GM18507 (cell line): Measurements from ENCODE around the gene UBE4B.
"Not testable (repeated sequence)": the region's sequence is repeated elsewhere in the genome, so short reads cannot be mapped to it uniquely, and the experiment has no call there.

Source experiments
- DNase-seq: peaks from one replicate; pipeline ENCODE4 v3.0.0; 2011; ENCODE audit warnings: low read depth; ENCODE audit not compliant: insufficient read length; ENCODE audit errors: extremely low spot score
- FAIRE-seq: peaks from 2 replicates; lab custom pipeline; 2011; peaks lifted over from hg19 to GRCh38; lab: Jason Lieb, UNC

Gene UBE4B

GRCh38 chr1:10065344-10065685 lies 32.6 kb downstream of the UBE4B start:
- DNase-seq (no peak), FAIRE-seq (no peak)

- no peak for FAIRE-seq
- DNase-seq, result no peak
Observed at GRCh38 chr1:10065760-10066159, 33.0 kb downstream of the UBE4B start.

DNA sequence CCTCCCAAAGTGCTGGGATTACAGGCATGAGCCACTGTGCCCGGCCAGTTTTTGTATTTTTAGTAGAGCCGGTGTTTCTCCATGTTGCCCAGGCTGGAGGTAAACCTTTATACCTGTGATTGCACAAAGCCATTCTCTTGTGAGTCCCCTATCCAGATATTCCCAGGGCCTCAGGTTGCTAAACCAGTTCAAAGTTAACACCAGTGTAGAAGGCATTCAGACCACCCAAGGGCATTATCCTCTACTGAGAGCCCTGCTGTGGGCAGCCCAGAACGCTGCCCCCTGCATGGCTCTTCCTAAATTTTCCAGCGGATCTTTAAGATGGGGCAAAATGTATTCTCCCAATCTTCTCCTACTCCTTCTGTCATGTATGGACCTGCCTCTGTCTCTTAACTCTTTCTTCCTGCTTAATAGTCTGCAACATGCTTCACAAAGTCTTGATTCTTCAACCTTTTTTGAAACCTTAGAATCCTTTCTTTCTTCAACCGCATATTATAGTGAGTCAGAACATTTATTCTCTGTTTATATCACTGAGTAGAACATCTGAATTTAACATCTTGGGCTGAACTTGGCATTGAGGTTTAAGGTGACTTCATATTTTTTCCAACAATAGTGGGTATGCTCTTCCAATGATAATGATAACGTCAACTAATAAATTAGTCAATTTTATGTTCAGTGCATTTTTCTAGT lies 36.0 kb downstream of the UBE4B start:
- FAIRE-seq (no peak), DNase-seq (no peak)

DNA sequence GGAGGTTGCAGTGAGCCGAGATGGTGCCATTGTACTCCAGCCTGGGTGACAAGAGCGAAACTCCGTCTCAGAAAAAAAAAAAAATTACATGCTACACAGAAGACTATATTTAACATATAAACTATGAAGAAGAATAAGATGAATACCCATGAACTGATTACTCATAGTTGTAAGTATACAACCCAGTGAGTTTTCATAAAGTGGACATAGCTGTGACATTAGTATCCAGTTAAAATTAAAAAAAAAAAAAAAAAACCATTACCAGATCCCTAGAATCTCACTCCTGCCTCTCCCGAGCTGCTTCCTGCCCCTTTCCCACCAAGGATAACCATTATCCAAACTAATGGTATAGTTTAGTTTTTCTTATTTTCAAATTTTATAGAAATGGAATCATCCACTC lies 37.4 kb downstream of the UBE4B start:
- FAIRE-seq (no peak), DNase-seq (no peak)

- FAIRE-seq (no peak), DNase-seq (no peak)
Observed at GRCh38 chr1:10071640-10072039, 38.9 kb downstream of the UBE4B start.

DNA sequence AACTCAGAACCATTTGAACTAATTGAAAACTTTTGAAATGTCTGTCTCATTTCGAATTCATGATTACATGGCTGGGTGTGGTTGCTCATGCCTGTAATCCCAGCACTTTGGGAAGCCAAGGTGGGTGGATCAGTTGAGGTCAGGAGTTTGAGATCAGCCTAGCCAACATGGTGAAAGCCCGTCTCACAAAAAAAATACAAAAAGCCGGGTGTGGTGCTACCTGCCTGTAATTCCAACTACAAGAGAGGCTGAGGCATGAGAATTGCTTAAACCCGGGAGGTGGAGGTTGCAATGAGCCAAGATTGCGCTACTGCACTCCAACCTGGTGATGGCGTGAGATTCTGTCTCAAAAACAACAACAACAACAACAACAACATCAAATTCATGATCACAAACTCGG lies 40.6 kb downstream of the UBE4B start:
- not testable (repeated sequence) for DNase-seq, FAIRE-seq

DNA sequence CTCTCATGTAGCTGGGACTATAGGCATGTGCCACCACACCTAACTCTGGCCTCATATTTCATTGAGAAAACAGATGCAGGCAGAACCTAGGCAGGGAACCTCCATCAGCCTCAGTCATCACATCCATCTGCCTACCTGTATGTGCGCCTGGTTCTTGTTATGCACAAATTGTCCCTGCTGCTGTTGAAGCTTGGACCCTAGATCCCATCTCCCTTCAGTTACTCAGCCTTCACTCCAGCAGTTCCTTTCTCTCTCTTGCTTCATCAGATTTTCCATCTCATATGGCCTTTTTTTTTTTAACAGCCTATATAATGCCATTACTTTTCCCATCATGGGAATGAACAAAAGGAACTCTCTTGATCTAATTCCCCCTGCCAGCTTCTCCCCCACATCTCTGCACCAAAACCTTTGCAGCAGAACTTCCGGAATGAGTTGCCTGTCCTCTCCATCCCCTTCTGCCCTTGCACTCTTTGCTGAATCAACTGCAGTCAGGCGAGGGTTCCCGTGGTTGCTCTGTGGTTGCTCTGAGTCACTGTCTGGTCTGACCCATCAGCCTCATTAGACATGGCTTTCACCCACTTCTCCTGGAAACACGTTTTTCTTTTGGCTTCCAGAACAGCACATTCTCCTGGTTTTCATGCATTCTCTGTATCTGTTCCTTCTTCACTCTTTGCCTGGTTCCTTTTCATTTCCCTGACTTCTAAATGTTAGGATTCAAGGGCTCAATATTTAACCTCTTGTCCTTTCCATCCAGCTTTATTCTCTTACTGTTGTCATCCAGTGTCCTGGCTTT lies 41.5 kb downstream of the UBE4B start:
- FAIRE-seq, result peak; percentile 69
- DNase-seq, result no peak

DNA sequence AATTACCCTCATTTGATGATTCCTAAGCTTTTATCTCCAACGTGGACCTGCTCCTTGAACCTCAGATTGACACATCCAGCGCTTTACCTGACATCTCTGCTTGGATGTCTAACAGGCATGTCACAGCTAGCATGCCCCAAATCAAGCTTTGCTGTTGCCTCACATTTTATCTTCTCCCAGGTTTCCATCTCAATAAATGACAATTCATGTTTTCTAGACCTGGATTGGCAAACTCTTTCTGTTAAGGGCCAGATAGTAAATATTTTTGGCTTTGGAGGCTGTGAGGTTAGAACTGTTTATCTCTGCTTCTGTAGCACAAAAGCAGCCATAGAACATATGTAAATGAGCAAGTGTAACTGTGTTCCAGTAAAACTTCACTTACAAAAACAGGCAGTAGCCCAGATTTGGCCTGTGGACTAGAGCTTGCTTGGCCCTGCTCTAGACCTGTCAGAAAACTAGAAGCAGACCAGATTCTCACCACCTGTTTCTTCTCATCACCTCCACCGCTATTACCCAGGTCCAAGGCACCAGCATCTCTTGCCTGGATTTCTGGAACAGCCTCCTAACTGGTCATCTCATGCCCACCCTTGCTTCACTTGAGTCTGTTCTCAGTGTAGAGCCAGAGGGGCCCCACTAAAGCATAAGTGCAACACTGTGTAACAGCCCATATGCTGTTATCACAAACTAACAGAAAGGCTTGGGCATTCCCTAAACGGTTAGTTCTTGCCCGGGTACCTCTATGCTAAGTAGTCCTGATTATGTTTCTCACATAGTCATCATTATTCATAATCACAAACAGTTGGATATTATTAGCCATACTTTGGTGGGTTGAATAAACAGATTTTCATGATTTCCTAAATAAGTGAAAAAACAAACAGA lies 42.3 kb downstream of the UBE4B start:
- no peak for FAIRE-seq

GRCh38 chr1:10075732-10076131 lies 43.0 kb downstream of the UBE4B start:
- DNase-seq (no peak), FAIRE-seq (no peak)

More for the DNA sequence above, 42.3 kb downstream of the UBE4B start:
- DNase-seq, result no peak

- no peak for DNase-seq
- no peak for FAIRE-seq
Observed at GRCh38 chr1:10078494-10078893, 45.7 kb downstream of the UBE4B start.

GRCh38 chr1:10080523-10080922 lies 47.8 kb downstream of the UBE4B start:
- DNase-seq (no peak), FAIRE-seq (no peak)

DNA sequence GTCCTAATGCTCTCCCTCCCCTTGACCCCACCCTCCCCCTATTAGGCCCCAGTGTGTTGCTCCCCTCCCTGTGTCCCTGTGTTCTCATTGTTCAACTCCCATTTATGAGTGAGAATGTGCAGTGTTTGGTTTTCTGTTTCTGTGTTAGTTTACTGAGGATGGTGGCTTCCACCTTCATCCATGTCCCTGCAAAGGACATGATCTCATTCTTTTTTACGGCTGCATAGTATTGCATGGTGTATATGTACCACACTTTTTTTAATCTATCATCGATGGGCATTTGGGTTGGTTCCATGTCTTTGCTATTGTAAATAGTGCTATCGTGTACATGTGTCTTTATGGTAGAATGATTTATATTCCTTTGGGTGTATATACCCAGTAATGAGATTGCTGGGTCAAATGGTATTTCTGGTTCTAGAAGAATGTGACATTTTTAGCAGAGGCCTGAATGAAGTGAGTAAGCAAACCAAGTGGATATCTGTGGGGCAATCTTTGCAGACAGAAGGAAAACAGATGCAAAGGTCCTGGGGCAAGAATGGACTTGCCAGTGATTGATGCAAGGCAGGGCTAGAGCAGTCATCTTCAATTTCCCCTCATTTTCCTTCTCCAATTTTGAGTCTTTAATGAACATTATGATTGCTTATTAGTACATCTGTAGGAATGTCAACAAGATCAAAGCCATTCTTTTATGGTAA lies 50.2 kb downstream of the UBE4B start:
- DNase-seq (no peak), FAIRE-seq (no peak)

GRCh38 chr1:10084045-10084444 lies 51.3 kb downstream of the UBE4B start:
- DNase-seq (no peak), FAIRE-seq (no peak)

- no peak for DNase-seq
- no peak for FAIRE-seq
Observed at GRCh38 chr1:10085076-10085475, 52.3 kb downstream of the UBE4B start.

DNA sequence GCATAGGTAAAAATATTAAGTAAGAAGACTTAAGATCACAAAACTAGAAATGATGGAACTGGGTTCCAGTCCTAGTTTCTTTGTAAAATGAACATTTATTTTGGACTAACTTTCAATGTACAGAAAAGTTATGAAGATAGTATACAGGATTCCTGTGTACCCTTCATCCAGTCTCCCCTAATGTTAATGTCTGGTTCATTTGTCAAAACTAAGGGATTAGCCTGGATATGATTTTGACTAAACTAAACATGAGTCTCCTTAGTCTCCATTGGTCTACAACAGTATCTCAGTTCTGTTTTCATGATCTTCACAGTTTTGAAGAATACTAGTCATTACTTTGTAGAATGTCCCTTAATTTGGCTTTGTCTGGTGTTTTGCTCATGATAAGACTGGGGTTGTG lies 54.5 kb downstream of the UBE4B start:
- no peak for FAIRE-seq

GRCh38 chr1:10101929-10102328 lies 69.2 kb downstream of the UBE4B start:
- DNase-seq (no peak), FAIRE-seq (no peak)

More for the DNA sequence above, 54.5 kb downstream of the UBE4B start:
- no peak for DNase-seq

GRCh38 chr1:10103193-10103592 lies 70.4 kb downstream of the UBE4B start:
- DNase-seq (no peak), FAIRE-seq (no peak)

DNA sequence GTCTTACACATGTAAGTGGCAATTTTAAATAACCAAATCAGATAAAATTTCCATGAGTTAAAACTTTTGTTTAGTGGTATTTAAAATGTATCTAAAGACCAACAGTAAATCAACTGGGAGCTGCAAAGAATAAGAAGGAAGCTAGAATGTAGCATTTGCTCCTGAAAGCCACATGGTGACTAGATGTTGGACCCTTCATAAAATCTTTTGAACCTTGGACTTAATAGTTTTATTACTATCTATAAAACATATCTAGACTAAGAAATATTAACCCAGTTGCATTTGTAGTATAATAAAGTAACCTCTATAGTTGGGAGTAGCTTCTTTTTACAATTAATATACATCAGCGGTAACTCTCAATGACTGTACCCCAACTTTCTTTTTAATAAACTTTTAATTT lies 72.1 kb downstream of the UBE4B start:
- no peak for FAIRE-seq
- no peak for DNase-seq

DNA sequence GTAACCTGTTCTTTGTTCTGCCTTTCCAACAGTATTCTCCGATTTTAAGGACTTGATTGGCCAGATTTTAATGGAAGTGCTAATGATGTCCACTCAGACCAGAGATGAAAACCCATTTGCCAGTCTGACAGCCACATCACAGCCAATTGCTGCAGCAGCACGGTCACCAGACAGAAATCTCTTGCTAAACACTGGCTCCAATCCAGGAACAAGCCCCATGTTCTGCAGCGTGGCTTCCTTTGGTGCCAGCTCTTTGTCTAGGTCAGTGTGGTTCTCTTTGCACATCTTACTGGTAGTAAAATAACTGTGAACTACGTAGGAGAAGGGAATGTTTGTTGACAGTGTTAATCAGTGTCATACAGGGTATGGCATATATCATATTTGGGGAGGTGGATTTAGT lies 72.7 kb downstream of the UBE4B start:
- DNase-seq, result no peak
- FAIRE-seq, result no peak

GRCh38 chr1:10106241-10106640 lies 73.5 kb downstream of the UBE4B start:
- no peak for DNase-seq
- no peak for FAIRE-seq
